ENCODE measurements around the gene SPPL2B. TPM values are rescaled to one million over a fixed set of nuclear protein-coding genes. Genes with fewer than 3 reads are reported as not detected.
A peak's percentile ranks its signal among the peaks of the same experiment; 100 is the strongest.

The SPPL2B gene
- total RNA-seq, 3 donors from 2014 or later (not counting 1 experiment from before 2014, with no cell fraction given): 63.2 to 83.8 (median 79.7) TPM

DNA sequence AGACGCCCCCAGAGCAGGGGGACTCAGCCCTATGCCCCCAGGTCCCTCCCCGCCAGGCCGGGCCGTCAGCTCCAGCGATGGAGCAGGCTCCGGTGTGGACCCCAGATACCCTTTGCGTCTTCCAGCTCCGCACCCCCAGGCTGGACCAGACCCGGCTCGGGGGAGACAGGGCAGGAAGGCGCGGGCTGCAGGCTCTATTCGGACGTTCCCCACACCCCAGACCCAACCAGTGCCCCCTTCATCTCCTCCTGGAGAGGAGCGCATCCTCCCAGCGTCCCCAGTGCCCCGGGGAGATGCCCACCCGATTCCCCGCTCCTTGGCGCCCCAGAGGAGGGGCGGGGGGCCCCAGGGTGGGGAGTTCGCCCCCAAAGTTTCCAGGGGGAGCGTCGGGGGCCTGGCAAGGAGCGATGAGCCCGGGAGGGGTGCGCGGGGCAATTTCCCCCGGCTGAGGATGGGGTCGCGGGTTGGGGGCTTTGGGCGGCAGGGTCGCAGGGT lies 20.9 kb upstream of the SPPL2B start:
- Mint-ChIP-seq H3K27me3 (ENCODE audit: low read depth in 2 of 2) (peaks cover 39 to 49% of the 10 kb centered on the region in 2 donors), H3K27ac (no peak overlapping the region), H3K4me1 (peaks cover 7 to 16% of the 10 kb centered on the region in 2 donors), H3K9me3 (no peaks in the 10 kb centered on the region), H3K36me3 (no peaks in the 10 kb centered on the region), H3K4me3 (no peak overlapping the region)
- no peak overlapping the region for H3K4me3 ChIP-seq (ENCODE audit: low read length)
- H3K27me3 ChIP-seq (ENCODE audit: control insufficient read depth, insufficient read depth, low read length): peaks cover 51% of the 10 kb centered on the region
- no peak overlapping the region for H3K27ac ChIP-seq (ENCODE audit: low read length)
- DNase-seq (no peak), ATAC-seq (no peak)
- H3K4me1 ChIP-seq (ENCODE audit: control insufficient read depth, insufficient read depth, low read length): peaks cover 20% of the 10 kb centered on the region
- TF ChIP-seq, protein P1, sequence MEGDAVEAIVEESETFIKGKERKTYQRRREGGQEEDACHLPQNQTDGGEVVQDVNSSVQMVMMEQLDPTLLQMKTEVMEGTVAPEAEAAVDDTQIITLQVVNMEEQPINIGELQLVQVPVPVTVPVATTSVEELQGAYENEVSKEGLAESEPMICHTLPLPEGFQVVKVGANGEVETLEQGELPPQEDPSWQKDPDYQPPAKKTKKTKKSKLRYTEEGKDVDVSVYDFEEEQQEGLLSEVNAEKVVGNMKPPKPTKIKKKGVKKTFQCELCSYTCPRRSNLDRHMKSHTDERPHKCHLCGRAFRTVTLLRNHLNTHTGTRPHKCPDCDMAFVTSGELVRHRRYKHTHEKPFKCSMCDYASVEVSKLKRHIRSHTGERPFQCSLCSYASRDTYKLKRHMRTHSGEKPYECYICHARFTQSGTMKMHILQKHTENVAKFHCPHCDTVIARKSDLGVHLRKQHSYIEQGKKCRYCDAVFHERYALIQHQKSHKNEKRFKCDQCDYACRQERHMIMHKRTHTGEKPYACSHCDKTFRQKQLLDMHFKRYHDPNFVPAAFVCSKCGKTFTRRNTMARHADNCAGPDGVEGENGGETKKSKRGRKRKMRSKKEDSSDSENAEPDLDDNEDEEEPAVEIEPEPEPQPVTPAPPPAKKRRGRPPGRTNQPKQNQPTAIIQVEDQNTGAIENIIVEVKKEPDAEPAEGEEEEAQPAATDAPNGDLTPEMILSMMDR (IDR thresholded peaks at IDR 0.05): no peak
- no peaks in the 10 kb centered on the region for H3K9me3 ChIP-seq (ENCODE audit: control insufficient read depth, insufficient read depth, low read length)
- H3K36me3 ChIP-seq (ENCODE audit: control insufficient read depth, insufficient read depth, low read length): no peaks in the 10 kb centered on the region
- WGBS (ENCODE audit: insufficient coverage): 19% methylated on average over 33 of the region's 33 CpGs
- intact Hi-C loops (cut with micrococcal nuclease): no loop called here

- H3K9me3 ChIP-seq (ENCODE audit: control insufficient read depth, insufficient read depth, low read length): no peaks in the 10 kb centered on the region
- H3K36me3 ChIP-seq (ENCODE audit: control insufficient read depth, insufficient read depth, low read length): no peaks in the 10 kb centered on the region
- Mint-ChIP-seq H3K4me3 (peak within 1 kb of the TSS; percentile 64), H3K9me3 (no peaks in the 10 kb centered on the region), H3K27ac (peak within 1 kb of the TSS in 1 of 2 donors; percentile 42), H3K36me3 (no peaks in the 10 kb centered on the region), H3K4me1 (peaks cover 2 to 10% of the 10 kb centered on the region in 2 donors), H3K27me3 (ENCODE audit: low read depth in 2 of 2) (peaks cover 33 to 47% of the 10 kb centered on the region in 2 donors)
- ATAC-seq (peak in 2 of 3 donors; percentile 50 to 67), DNase-seq (peak in 1 of 2 donors; percentile 48)
- peaks cover 51% of the 10 kb centered on the region for H3K27me3 ChIP-seq (ENCODE audit: control insufficient read depth, insufficient read depth, low read length)
- intact Hi-C loops (cut with micrococcal nuclease): no loop called here
- TF ChIP-seq, protein P1 (IDR thresholded peaks at IDR 0.05): no peak
- H3K4me3 ChIP-seq (ENCODE audit: low read length): no peak within 1 kb of the TSS
- peaks cover 14% of the 10 kb centered on the region for H3K4me1 ChIP-seq (ENCODE audit: control insufficient read depth, insufficient read depth, low read length)
- WGBS (ENCODE audit: insufficient coverage): 4% methylated on average over 63 of the region's 63 CpGs
- H3K27ac ChIP-seq (ENCODE audit: low read length): no peak within 1 kb of the TSS
Measured at GRCh38 chr19:2308114-2308556, 20.3 kb upstream of the SPPL2B start, which contains the start of gene LINGO3. Gene LINGO3, minus strand, starts transcription at chr19:2308154. Its CDS starts 16,378 bp downstream, at chr19:2291776.

GRCh38 chr19:2309734-2310362 lies 18.6 kb upstream of the SPPL2B start:
- intact Hi-C loops (cut with micrococcal nuclease): no loop called here
- peaks cover 26 to 44% of the 10 kb centered on the region in 2 donors for H3K27me3 Mint-ChIP-seq (ENCODE audit: low read depth in 2 of 2)
- WGBS (ENCODE audit: insufficient coverage): 54% methylated on average over 17 of the region's 17 CpGs
- peaks cover 42% of the 10 kb centered on the region for H3K27me3 ChIP-seq (ENCODE audit: control insufficient read depth, insufficient read depth, low read length)
- H3K4me3 ChIP-seq (ENCODE audit: low read length): no peak overlapping the region
- H3K36me3 ChIP-seq (ENCODE audit: control insufficient read depth, insufficient read depth, low read length): no peaks in the 10 kb centered on the region
- peaks cover 9% of the 10 kb centered on the region for H3K4me1 ChIP-seq (ENCODE audit: control insufficient read depth, insufficient read depth, low read length)
- peaks cover 0 to 5% of the 10 kb centered on the region in 2 donors for H3K4me1 Mint-ChIP-seq
- H3K9me3 Mint-ChIP-seq: peaks cover 0 to 4% of the 10 kb centered on the region in 2 donors
- ATAC-seq (no peak), DNase-seq (no peak)
- H3K27ac ChIP-seq (ENCODE audit: low read length): no peak overlapping the region
- TF ChIP-seq, protein P1 (IDR thresholded peaks at IDR 0.05): no peak
- H3K27ac Mint-ChIP-seq: no peak overlapping the region
- H3K4me3 Mint-ChIP-seq: no peak overlapping the region
- peaks cover 4% of the 10 kb centered on the region for H3K36me3 Mint-ChIP-seq
- no peaks in the 10 kb centered on the region for H3K9me3 ChIP-seq (ENCODE audit: control insufficient read depth, insufficient read depth, low read length)

Measured in natural killer cell (primary cell).